ENCODE data around the gene LACRT. TPM values are rescaled to one million over a fixed set of nuclear protein-coding genes. Genes with fewer than 3 reads are reported as not detected.

The LACRT gene
- total and polyA plus RNA-seq, 2 donors (not counting 3 experiments of a cell fraction or from before 2014, with no cell fraction given): not detected

DNA sequence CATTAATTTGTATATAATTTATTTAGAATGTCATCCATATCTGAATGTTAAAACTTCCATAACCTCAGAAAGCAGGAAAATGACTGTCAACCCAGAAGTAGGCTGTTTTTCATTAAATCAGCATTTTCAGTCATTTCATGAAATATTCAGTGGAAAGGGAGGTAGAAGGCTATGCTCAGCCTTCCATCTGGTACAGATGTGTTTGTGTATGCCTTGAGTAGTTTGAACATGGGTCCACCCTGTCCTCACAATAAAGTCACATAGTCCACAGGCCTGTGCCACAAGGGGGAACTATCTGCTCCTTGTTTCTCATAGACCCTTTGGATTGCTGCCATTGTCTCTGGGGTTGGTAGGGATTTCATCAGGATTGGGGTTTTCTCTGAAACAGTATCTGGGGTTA, 9.1 kb downstream of the LACRT start:
- H3K4me1 ChIP-seq (ENCODE audit: control insufficient read depth, extremely low read depth, insufficient read depth, low read length): no peaks in the 10 kb centered on the region
- no peak overlapping the region for H3K4me2 ChIP-seq (ENCODE audit: insufficient read depth, low read length)
- intact Hi-C loops (cut with micrococcal nuclease) (no loop called here), dilution Hi-C loops (cut with MboI; ENCODE audit: extremely low pct_ligation_motif_present, low sequenced_read_pairs) (no loop called here)
- TF ChIP-seq GATA2 (IDR thresholded peaks at IDR 0.05; ENCODE audit: insufficient read depth, insufficient read length, low read depth, low read length) (no peak), POLR2AphosphoS5 (IDR thresholded peaks at IDR 0.05; ENCODE audit: insufficient read depth, low read depth, low read length) (no peak), EZH2 (IDR thresholded peaks at IDR 0.05; ENCODE audit: borderline replicate concordance, low read depth, low read length, severe bottlenecking) (no peak), FOS (IDR thresholded peaks at IDR 0.05; ENCODE audit: borderline replicate concordance, insufficient read depth, low read length) (no peak), POLR2A (IDR thresholded peaks at IDR 0.05; ENCODE audit: low read depth, low read length) (no peak)
- TF ChIP-seq, protein P1, sequence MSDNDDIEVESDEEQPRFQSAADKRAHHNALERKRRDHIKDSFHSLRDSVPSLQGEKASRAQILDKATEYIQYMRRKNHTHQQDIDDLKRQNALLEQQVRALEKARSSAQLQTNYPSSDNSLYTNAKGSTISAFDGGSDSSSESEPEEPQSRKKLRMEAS (IDR thresholded peaks at IDR 0.05; ENCODE audit: insufficient read depth, insufficient read length): no peak
- H3K36me3 ChIP-seq (ENCODE audit: control insufficient read depth in 2 of 2, extremely low read depth in 1 of 2, insufficient read depth in 2 of 2, low read length in 2 of 2): no peaks in the 10 kb centered on the region
- no peak for DNase-seq (ENCODE audit: low read depth, low spot score)
- H3K27ac ChIP-seq (ENCODE audit: insufficient read depth, low read depth, low read length): no peak overlapping the region
- no peak overlapping the region for H2AFZ ChIP-seq (ENCODE audit: low read depth, low read length)
- no peaks in the 10 kb centered on the region for H3K79me2 ChIP-seq (ENCODE audit: control insufficient read depth, insufficient read depth, low read length)
- no peak for FAIRE-seq
- peaks cover 2 to 11% of the 10 kb centered on the region in 2 experiments for H3K27me3 ChIP-seq (ENCODE audit: control insufficient read depth in 2 of 2, insufficient read depth in 2 of 2, low read length in 2 of 2)
- POLR2A ChIA-PET: no interaction called here
- BruUV-seq (replicated peaks): no TSS peak
- H4K20me1 ChIP-seq (replicated peaks; ENCODE audit: control insufficient read depth, extremely low read depth, insufficient read depth, low read length): no peaks in the 10 kb centered on the region
- H3K9me3 ChIP-seq (replicated peaks; ENCODE audit: control insufficient read depth, insufficient read depth, low read length): no peaks in the 10 kb centered on the region
- no peaks in the 10 kb centered on the region for H3K9me1 ChIP-seq (replicated peaks; ENCODE audit: control insufficient read depth, extremely low read depth, insufficient read depth, low read length)
- CTCF ChIA-PET: no interaction called here
- H3K9ac ChIP-seq (replicated peaks; ENCODE audit: extremely low read depth, insufficient read depth, low read length): no peak overlapping the region
- H3K4me3 ChIP-seq (replicated peaks in 1 of 3; ENCODE audit: insufficient read depth in 1 of 3, low read depth in 1 of 3, low read length in 3 of 3): no peak overlapping the region

Measured in endothelial cell of umbilical vein (primary cell).